Neural progenitor cell (in vitro differentiated cells): ENCODE data around the gene KLHL25.

Experiments
- EZH2 ChIP-seq: fragments of 200-600 bp; sonication (generic); IDR thresholded peaks from 2 replicates; pipeline ENCODE4 v1.6.1; 2017; ENCODE audit warnings: antibody characterized with exemption, mild to moderate bottlenecking, moderate library complexity
- EZH2phosphoT487 ChIP-seq: fragments of 200-600 bp; sonication (generic); IDR thresholded peaks from 2 replicates; pipeline ENCODE4 v1.6.1; 2017; ENCODE audit warnings: antibody characterized with exemption
- TF ChIP-seq, protein P1 (sequence below): fragments of 200-600 bp; sonication (generic); IDR thresholded peaks from 2 replicates; pipeline ENCODE4 v1.5.1; 2017; ENCODE audit warnings: antibody characterized with exemption, mild to moderate bottlenecking

- TF ChIP-seq, protein P1, sequence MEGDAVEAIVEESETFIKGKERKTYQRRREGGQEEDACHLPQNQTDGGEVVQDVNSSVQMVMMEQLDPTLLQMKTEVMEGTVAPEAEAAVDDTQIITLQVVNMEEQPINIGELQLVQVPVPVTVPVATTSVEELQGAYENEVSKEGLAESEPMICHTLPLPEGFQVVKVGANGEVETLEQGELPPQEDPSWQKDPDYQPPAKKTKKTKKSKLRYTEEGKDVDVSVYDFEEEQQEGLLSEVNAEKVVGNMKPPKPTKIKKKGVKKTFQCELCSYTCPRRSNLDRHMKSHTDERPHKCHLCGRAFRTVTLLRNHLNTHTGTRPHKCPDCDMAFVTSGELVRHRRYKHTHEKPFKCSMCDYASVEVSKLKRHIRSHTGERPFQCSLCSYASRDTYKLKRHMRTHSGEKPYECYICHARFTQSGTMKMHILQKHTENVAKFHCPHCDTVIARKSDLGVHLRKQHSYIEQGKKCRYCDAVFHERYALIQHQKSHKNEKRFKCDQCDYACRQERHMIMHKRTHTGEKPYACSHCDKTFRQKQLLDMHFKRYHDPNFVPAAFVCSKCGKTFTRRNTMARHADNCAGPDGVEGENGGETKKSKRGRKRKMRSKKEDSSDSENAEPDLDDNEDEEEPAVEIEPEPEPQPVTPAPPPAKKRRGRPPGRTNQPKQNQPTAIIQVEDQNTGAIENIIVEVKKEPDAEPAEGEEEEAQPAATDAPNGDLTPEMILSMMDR: no peak
- TF ChIP-seq EZH2 (no peak), EZH2phosphoT487 (no peak)
Measured at GRCh38 chr15:85768595-85769168, 26.0 kb downstream of the KLHL25 start.
